ENCODE data around the gene PXN. TPM values are rescaled to one million over a fixed set of nuclear protein-coding genes. Genes with fewer than 3 reads are reported as not detected.

The PXN gene
- total and polyA plus RNA-seq, 2 of the 13 experiments (the other 11 are each of a cell fraction or from before 2014, with no cell fraction given): 13.6 to 14.2 TPM

- no peak for TF ChIP-seq ZMAT5 (CRISPR knock-in tag; IDR thresholded peaks at IDR 0.05; ENCODE audit: borderline replicate concordance, low read depth)
- peak; percentile 30; the same call in 1 of the 2 replicates for TF ChIP-seq ZFP36L1 (CRISPR knock-in tag; IDR thresholded peaks at IDR 0.05)
- no peak for TF ChIP-seq NR1H2 (CRISPR knock-in tag; IDR thresholded peaks at IDR 0.05; ENCODE audit: borderline replicate concordance, low read depth)
- TF ChIP-seq ASH2L (IDR thresholded peaks at IDR 0.05; ENCODE audit: insufficient read length, low read depth, low read length): peak; percentile 70
- 0 out of 2 replicates have a peak, but pooled peaks have one; percentile 10 for TF ChIP-seq RCOR2 (CRISPR knock-in tag; IDR thresholded peaks at IDR 0.05)
- TF ChIP-seq NFE2 (CRISPR knock-in tag; IDR thresholded peaks at IDR 0.05): no peak
- no peak for TF ChIP-seq ZNF772 (CRISPR knock-in tag; IDR thresholded peaks at IDR 0.05)
- TF ChIP-seq ZNF567 (CRISPR knock-in tag; IDR thresholded peaks at IDR 0.05; ENCODE audit: borderline replicate concordance): no peak
- TF ChIP-seq ZNF546 (CRISPR knock-in tag; conservative IDR thresholded peaks at IDR 0.05): no peak
- TF ChIP-seq, protein P1, sequence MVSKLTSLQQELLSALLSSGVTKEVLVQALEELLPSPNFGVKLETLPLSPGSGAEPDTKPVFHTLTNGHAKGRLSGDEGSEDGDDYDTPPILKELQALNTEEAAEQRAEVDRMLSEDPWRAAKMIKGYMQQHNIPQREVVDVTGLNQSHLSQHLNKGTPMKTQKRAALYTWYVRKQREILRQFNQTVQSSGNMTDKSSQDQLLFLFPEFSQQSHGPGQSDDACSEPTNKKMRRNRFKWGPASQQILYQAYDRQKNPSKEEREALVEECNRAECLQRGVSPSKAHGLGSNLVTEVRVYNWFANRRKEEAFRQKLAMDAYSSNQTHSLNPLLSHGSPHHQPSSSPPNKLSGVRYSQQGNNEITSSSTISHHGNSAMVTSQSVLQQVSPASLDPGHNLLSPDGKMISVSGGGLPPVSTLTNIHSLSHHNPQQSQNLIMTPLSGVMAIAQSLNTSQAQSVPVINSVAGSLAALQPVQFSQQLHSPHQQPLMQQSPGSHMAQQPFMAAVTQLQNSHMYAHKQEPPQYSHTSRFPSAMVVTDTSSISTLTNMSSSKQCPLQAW (CRISPR knock-in tag; IDR thresholded peaks at IDR 0.05): no peak
- TF ChIP-seq SPEN (CRISPR knock-in tag; IDR thresholded peaks at IDR 0.05; ENCODE audit: low read depth): 0 out of 2 replicates have a peak, but pooled peaks have one; percentile 24
- no peak for TF ChIP-seq BRCA1 (CRISPR knock-in tag; IDR thresholded peaks at IDR 0.05)
- TF ChIP-seq FOXA1 (IDR thresholded peaks at IDR 0.05): peak; percentile 53
- TF ChIP-seq FOXA1 (CRISPR knock-in tag; IDR thresholded peaks at IDR 0.05): peak; percentile 89
- TF ChIP-seq, protein P2, sequence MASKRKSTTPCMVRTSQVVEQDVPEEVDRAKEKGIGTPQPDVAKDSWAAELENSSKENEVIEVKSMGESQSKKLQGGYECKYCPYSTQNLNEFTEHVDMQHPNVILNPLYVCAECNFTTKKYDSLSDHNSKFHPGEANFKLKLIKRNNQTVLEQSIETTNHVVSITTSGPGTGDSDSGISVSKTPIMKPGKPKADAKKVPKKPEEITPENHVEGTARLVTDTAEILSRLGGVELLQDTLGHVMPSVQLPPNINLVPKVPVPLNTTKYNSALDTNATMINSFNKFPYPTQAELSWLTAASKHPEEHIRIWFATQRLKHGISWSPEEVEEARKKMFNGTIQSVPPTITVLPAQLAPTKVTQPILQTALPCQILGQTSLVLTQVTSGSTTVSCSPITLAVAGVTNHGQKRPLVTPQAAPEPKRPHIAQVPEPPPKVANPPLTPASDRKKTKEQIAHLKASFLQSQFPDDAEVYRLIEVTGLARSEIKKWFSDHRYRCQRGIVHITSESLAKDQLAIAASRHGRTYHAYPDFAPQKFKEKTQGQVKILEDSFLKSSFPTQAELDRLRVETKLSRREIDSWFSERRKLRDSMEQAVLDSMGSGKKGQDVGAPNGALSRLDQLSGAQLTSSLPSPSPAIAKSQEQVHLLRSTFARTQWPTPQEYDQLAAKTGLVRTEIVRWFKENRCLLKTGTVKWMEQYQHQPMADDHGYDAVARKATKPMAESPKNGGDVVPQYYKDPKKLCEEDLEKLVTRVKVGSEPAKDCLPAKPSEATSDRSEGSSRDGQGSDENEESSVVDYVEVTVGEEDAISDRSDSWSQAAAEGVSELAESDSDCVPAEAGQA (IDR thresholded peaks at IDR 0.05; ENCODE audit: low read depth): 0 out of 2 replicates have a peak, but pooled peaks have one; percentile 23
- TF ChIP-seq, protein P2 (CRISPR knock-in tag; IDR thresholded peaks at IDR 0.05; ENCODE audit: borderline replicate concordance): no peak
- TF ChIP-seq SMARCC2 (IDR thresholded peaks at IDR 0.05): no peak
- no peak for TF ChIP-seq ZBTB3 (CRISPR knock-in tag; IDR thresholded peaks at IDR 0.05; ENCODE audit: borderline replicate concordance, low read depth)
- no peak for TF ChIP-seq ZNF572 (CRISPR knock-in tag; IDR thresholded peaks at IDR 0.05)
- TF ChIP-seq U2AF2 (IDR thresholded peaks at IDR 0.05; ENCODE audit: low read depth, low read length): no peak
- TF ChIP-seq ZNF446 (CRISPR knock-in tag; IDR thresholded peaks at IDR 0.05): no peak
- TF ChIP-seq MYC (CRISPR knock-in tag; IDR thresholded peaks at IDR 0.05; ENCODE audit: borderline replicate concordance): no peak
- no peak for TF ChIP-seq ZNF251 (CRISPR knock-in tag; IDR thresholded peaks at IDR 0.05)
- peak; percentile 80 for TF ChIP-seq FOXA3 (CRISPR knock-in tag; IDR thresholded peaks at IDR 0.05)
Measured at GRCh38 chr12:120301962-120302815, 36.7 kb upstream of the PXN start, which contains the start of gene SIRT4 (continued).

All from HepG2 (cell line).